GM15510 (cell line): ENCODE measurements around the gene RRAS.

Experiments used
- POLR2A ChIP-seq: IDR thresholded peaks from 3 replicates; pipeline ENCODE4 v1.6.1; 2011; ENCODE audit warnings: borderline replicate concordance; ENCODE audit not compliant: insufficient read length; ENCODE audit errors: extremely low read depth

Gene RRAS

GRCh38 chr19:49602806-49603205, 37.1 kb downstream of the RRAS start:
- no peak for TF ChIP-seq POLR2A

GRCh38 chr19:49601482-49602038, 38.4 kb downstream of the RRAS start:
- no peak for TF ChIP-seq POLR2A

DNA sequence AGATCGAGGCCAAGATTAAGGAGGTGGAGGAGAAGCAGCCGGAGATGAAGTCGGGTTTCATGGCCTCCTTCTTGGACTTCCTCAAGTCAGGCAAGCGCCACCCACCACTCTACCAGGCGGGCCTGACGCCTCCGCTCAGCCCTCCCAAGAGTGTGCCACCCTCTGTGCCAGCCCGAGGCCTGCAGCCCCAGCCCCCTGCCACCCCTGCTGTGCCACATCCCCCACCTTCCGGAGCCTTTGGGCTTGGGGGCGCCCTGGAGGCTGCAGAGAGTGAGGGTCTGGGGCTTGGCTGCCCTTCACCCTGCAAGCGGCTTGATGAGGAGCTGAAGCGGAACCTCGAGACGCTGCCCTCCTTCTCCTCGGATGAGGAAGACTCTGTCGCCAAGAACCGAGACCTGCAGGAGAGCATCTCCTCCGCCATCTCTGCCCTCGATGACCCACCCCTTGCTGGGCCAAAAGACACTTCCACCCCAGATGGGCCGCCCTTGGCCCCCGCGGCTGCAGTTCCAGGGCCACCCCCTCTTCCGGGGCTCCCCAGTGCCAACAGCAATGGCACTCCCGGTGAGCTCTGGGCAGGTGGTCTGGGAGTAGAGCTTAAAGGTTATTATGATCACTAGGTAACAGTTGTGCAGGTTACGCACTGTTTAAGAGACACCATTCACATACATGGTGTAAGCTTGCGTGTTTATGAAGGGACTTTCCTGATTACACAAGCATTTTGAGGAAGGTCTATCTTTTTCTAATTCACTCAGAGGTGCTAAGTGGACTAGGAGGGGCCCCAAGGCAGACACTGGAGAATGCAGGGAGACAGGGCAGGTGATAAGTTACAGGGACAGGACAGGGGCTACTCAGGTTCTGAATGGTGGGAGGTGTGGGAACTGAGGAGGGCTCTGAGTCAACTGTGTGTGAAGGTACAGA, 40.3 kb downstream of the RRAS start:
- no peak for TF ChIP-seq POLR2A

DNA sequence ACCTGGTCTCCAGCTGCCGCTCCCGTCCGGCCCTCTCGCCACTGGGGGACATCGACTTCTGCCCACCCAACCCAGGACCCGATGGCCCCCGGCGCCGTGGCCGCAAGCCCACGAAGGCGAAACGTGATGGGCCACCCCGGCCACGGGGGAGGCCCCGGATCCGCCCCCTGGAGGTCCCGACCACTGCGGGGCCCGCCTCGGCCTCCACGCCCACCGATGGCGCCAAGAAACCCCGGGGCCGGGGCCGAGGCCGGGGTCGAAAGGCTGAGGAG, 42.3 kb downstream of the RRAS start:
- no peak for TF ChIP-seq POLR2A

DNA sequence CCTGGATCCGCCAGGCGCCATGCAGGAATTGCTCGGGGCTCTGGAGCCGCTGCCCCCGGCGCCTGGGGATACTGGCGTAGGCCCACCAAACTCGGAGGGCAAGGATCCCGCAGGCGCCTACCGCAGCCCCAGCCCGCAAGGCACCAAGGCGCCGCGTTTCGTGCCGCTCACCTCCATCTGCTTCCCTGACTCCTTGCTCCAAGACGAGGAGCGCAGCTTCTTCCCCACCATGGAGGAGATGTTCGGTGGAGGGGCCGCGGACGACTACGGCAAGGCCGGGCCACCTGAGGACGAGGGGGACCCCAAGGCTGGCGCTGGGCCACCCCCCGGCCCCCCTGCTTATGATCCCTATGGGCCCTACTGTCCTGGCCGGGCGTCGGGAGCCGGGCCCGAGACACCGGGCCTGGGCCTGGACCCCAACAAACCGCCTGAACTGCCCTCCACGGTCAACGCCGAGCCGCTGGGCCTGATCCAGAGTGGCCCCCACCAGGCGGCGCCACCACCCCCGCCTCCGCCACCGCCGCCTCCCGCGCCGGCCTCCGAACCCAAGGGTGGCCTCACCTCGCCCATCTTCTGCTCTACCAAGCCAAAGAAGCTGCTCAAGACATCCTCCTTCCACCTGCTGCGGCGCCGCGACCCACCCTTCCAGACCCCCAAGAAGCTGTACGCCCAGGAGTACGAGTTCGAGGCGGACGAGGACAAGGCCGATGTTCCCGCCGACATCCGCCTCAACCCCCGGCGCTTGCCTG, 42.8 kb downstream of the RRAS start:
- no peak for TF ChIP-seq POLR2A

DNA sequence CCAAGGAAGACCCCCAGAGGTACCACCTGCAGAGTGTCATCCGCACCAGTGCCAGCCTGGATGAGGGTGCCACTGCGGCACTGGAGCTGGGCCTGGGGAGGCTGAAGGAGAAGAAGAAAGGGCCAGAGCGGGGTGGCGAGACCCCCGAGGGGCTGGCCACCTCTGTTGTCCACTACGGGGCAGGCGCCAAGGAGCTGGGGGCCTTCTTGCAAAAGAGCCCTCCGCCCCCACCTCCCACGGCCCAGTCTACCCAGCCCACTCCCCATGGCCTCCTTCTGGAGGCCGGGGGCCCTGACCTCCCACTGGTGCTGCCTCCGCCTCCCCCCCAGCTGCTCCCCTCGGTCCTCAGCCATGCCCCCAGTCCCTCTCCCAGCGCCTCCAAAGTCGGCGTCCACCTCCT, 43.5 kb downstream of the RRAS start:
- TF ChIP-seq POLR2A: no peak

GRCh38 chr19:49595819-49596404, 44.0 kb downstream of the RRAS start:
- TF ChIP-seq POLR2A: no peak

- TF ChIP-seq POLR2A: no peak
Measured at GRCh38 chr19:49594993-49595818, 44.7 kb downstream of the RRAS start.

GRCh38 chr19:49594157-49594992, 45.6 kb downstream of the RRAS start:
- TF ChIP-seq POLR2A: no peak

- TF ChIP-seq POLR2A: peak; percentile 35
Measured at GRCh38 chr19:49593233-49594113, 46.5 kb downstream of the RRAS start.

DNA sequence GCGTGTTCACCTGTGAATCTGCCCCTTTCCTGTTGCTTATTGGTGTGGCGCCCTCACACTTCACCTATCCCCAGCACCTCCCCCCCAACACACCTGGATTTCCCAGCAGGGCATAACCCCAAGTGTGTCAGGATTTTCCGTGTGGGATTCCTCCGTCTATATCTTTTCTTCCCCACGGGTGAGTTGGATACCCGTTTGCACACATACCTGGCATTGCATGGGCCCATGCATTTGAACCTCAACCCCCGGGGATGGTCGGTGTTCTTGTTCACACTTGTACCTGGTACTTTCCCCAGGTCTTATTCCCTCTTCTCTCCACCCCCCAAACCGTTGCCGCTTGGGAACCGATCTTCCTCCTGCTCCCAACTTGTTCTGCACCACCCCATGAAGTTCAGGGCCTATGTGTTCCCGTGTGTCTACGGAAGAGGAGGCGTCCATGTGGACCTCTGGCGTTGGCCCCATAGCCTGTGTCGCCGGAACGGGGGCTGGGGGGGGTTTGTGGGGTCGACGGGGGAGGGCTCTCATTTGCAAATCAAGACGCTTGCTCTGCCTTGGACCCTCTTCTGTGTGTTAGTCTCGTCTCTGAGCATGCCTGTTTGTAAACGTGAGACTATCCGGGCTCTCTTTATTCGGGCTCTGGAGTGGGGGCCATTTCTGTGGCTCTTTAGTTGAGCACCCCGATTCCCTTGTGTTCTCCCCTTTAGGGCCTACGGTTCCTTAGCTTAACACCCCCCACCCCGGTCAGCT, 47.3 kb downstream of the RRAS start:
- no peak for TF ChIP-seq POLR2A
